Heart left ventricle (tissue), 13 donors: Measurements from ENCODE around the gene CRY2.

Source experiments
- POLR2A ChIP-seq, 2 donors: fragments of 450-650 bp; IDR thresholded peaks; one replicate each; pipeline ENCODE4 v1.6.1; 2017; ENCODE audit warnings: antibody characterized with exemption in 2 of 2, mild to moderate bottlenecking in 2 of 2, moderate library complexity in 2 of 2
- TF ChIP-seq, protein P1 (sequence below), 12 donors: fragments of 200-600 bp; sonication (generic) in 4 of 12; IDR thresholded peaks; one replicate each; pipeline versions ENCODE4 v1.5.0 to v1.8.0; 2018 to 2022; ENCODE audit warnings: antibody characterized with exemption in 12 of 12, mild to moderate bottlenecking in 5 of 12
- donor health status: ischemic (EF 13 %, LVEDD 7.1; RV severe dilation, severe dysfunction).
- donor health status: DM: no; HTN: yes; CAD: no.
- donor health status: DM: no; HTN: no; CAD: no.
- donor health status: ischemic (EF 25% LVEDD 6.9; RV normal size, moderate dysfunction).
- donor health status: ischemic (EF 25% LVEDD 5.7; RV mildly dilated, moderate dysfunction).
- donor health status: ischemic (EF 35%, LVEDD 5.7; RV mildly dilated, moderate dysfunction).
- donor health status: nonischemic (EF 11% LVEDD 7.7; RV severe dilation, severe dysfunction).
- donor health status: DM: yes; HTN: yes; CAD: no.
- donor health status: PGD.
- donor health status: ischemic (EF 29% LVEDD 5.4; RV normal size, mild dysfunction).
- donor health status: nonischemic (EF 23%, LVEDD 6.1; RV moderate dilation, normal function).

DNA sequence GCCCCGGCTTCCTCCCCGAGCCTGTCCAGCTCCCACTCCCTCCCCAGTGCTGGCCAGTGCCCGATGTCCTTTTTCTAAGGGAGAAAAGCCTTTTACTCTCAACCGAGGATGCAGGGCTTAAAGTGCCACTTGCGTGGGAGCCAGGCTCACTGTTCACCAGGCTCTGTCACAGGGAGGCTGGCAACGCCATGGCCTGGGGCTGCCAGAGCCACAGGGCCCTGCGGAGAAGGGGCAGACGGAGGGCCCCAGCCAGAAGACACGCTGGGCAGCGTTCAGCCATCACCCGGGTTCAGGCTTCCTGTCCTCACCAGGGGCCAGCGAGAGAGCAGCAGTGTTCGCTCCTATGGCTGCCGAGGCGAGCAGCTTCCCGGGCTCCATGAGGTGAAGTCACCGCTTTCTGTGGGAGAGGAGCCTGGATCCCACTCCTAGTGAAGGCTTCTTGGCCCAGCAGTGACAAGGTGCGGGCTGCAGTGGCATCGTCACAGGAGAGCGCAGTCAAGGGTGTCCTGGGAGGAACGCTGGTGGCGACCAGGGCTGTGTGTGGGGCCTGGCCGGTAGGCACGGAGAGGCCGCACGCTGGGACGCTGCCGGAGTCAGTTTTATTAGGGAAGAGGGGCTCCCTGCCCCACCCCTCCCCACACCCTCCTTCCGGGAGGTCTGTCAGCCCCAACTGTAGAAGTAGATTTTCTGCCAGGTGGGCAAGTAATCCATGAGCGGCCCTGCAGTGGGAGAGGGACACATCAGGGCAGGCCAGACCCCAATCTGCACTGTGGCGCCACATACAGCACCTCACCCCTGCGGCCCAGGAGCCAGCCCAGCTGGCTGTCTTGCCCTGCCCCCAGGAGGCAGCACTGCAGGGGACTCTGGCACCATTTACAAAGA is 62.6 kb downstream of the CRY2 start:
- TF ChIP-seq, protein P1, sequence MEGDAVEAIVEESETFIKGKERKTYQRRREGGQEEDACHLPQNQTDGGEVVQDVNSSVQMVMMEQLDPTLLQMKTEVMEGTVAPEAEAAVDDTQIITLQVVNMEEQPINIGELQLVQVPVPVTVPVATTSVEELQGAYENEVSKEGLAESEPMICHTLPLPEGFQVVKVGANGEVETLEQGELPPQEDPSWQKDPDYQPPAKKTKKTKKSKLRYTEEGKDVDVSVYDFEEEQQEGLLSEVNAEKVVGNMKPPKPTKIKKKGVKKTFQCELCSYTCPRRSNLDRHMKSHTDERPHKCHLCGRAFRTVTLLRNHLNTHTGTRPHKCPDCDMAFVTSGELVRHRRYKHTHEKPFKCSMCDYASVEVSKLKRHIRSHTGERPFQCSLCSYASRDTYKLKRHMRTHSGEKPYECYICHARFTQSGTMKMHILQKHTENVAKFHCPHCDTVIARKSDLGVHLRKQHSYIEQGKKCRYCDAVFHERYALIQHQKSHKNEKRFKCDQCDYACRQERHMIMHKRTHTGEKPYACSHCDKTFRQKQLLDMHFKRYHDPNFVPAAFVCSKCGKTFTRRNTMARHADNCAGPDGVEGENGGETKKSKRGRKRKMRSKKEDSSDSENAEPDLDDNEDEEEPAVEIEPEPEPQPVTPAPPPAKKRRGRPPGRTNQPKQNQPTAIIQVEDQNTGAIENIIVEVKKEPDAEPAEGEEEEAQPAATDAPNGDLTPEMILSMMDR (IDR thresholded peaks at IDR 0.05) = no peak
- TF ChIP-seq POLR2A (IDR thresholded peaks at IDR 0.05) = no peak
